ENCODE results near the gene WIPI1. TPM values are rescaled to one million over a fixed set of nuclear protein-coding genes. Genes with fewer than 3 reads are reported as not detected.
A peak's percentile ranks its signal among the peaks of the same experiment; 100 is the strongest.

Gene WIPI1
- total and polyA plus RNA-seq, 12 donors: 46.6 to 201 (median 116) TPM

GRCh38 chr17:68460715-68461114 lies 3.4 kb upstream of the WIPI1 start:
- intact Hi-C loops (cut with DNase I): loop anchor here in 8 of 10 donors (5.0 to 10.0 kb wide), 9 partner anchors 134 to 496 kb away; no protein-coding TSS in a partner anchor
- peaks cover 0 to 60% (median 37%) of the 10 kb centered on the region in 9 donors for H3K4me1 ChIP-seq
- H3K27me3 ChIP-seq: no peaks in the 10 kb centered on the region
- no peaks in the 10 kb centered on the region for H3K9me3 ChIP-seq
- H3K36me3 ChIP-seq: no peaks in the 10 kb centered on the region
- peak overlapping the region; percentile 53 to 99 (median 84) for H3K27ac ChIP-seq
- no peak overlapping the region for H3K4me3 ChIP-seq
- ATAC-seq (no peak), DNase-seq (no peak)
- no peak for TF ChIP-seq CTCF (IDR thresholded peaks at IDR 0.05)

GRCh38 chr17:68460146-68460545 lies 2.9 kb upstream of the WIPI1 start:
- no peaks in the 10 kb centered on the region for H3K36me3 ChIP-seq
- DNase-seq: no peak
- peaks cover 0 to 66% (median 42%) of the 10 kb centered on the region in 9 donors for H3K4me1 ChIP-seq
- peak overlapping the region in 9 of 10 donors; percentile 23 to 99 (median 85) for H3K27ac ChIP-seq
- intact Hi-C loops (cut with DNase I): loop anchor here in 8 of 10 donors (5.0 to 10.0 kb wide), 9 partner anchors 135 to 495 kb away; no protein-coding TSS in a partner anchor
- no peak for TF ChIP-seq CTCF (IDR thresholded peaks at IDR 0.05)
- H3K27me3 ChIP-seq: no peaks in the 10 kb centered on the region
- H3K4me3 ChIP-seq: no peak overlapping the region
- ATAC-seq: no peak
- 70 to 77% methylated on average over 2 of the region's 2 CpGs for WGBS, 2 donors
- no peaks in the 10 kb centered on the region for H3K9me3 ChIP-seq

GRCh38 chr17:68459037-68459639 lies 1.8 kb upstream of the WIPI1 start:
- WGBS, 2 donors: 27 to 38% methylated on average over 1 of the region's 1 CpG
- ATAC-seq: no peak

More at GRCh38 chr17:68459037-68459639, 1.8 kb upstream of the WIPI1 start:
- Histone ChIP-seq H3K4me3 (peak overlapping the region in 1 of 10 donors; percentile 95), H3K36me3 (no peaks in the 10 kb centered on the region), H3K27ac (peak overlapping the region in 9 of 10 donors; percentile 34 to 99 (median 85)), H3K4me1 (peaks cover 0 to 75% (median 52%) of the 10 kb centered on the region in 9 donors), H3K9me3 (no peaks in the 10 kb centered on the region), H3K27me3 (no peaks in the 10 kb centered on the region)
- TF ChIP-seq CTCF (IDR thresholded peaks at IDR 0.05): no peak
- DNase-seq: no peak
- intact Hi-C loops (cut with DNase I): loop anchor here in 2 of 10 donors (5.0 kb wide), 3 partner anchors 53 to 212 kb away; partner anchors contain the start of genes AMZ2 (in 1 of the 2) and PRKAR1A (in 1 of the 2)

Measured in heart right ventricle (tissue), 16 donors.